Activated CD8-positive, alpha-beta memory T cell treated with anti-CD3 and anti-CD28 coated beads for 1 hour (primary cell): ENCODE results near the gene SPINDOC.
"Not testable (repeated sequence)": the region's sequence is repeated elsewhere in the genome, so short reads cannot be mapped to it uniquely, and the experiment has no call there.

Experiments
- DNase-seq, 2 donors: peaks; one replicate each; pipeline ENCODE4 v3.0.0-alpha.2; 2020; ENCODE audit warnings: low read depth in 1 of 2; ENCODE audit errors: extremely low read depth in 1 of 2

Gene SPINDOC

GRCh38 chr11:63783925-63784592, 29.2 kb upstream of the SPINDOC start:
- no peak for DNase-seq

- no peak for DNase-seq
These were observed 27.4 kb upstream of the SPINDOC start for GRCh38 chr11:63785823-63786222.

- no peak for DNase-seq
These were observed 21.6 kb upstream of the SPINDOC start for GRCh38 chr11:63791495-63792167.

- no peak for DNase-seq
These were observed 20.1 kb upstream of the SPINDOC start for GRCh38 chr11:63793161-63793560.

GRCh38 chr11:63795066-63795465, 18.2 kb upstream of the SPINDOC start:
- DNase-seq, result no peak

- DNase-seq, result no peak
These were observed 12.3 kb upstream of the SPINDOC start for GRCh38 chr11:63800921-63801320.

GRCh38 chr11:63802637-63803414, 10.4 kb upstream of the SPINDOC start:
- DNase-seq, result no peak

GRCh38 chr11:63804259-63804658, 9.0 kb upstream of the SPINDOC start:
- DNase-seq, result no peak

GRCh38 chr11:63805844-63806415, 7.3 kb upstream of the SPINDOC start:
- no peak for DNase-seq

- not testable (repeated sequence) for DNase-seq
These were observed 2.9 kb upstream of the SPINDOC start for GRCh38 chr11:63810383-63810782.

GRCh38 chr11:63811522-63811921, 1.7 kb upstream of the SPINDOC start:
- no peak for DNase-seq

GRCh38 chr11:63813563-63814382, 517 bp downstream of the SPINDOC start:
- DNase-seq, result no peak

- no peak for DNase-seq
These were observed 1.1 kb downstream of the SPINDOC start for GRCh38 chr11:63814383-63814736.

GRCh38 chr11:63816166-63816565, 2.9 kb downstream of the SPINDOC start:
- no peak for DNase-seq

GRCh38 chr11:63816732-63817131, 3.5 kb downstream of the SPINDOC start:
- no peak for DNase-seq

- DNase-seq, result no peak
These were observed 4.7 kb downstream of the SPINDOC start for GRCh38 chr11:63817758-63818498.

- DNase-seq, result no peak
These were observed 5.4 kb downstream of the SPINDOC start for GRCh38 chr11:63818609-63819008.

GRCh38 chr11:63821411-63821810, 8.2 kb downstream of the SPINDOC start:
- no peak for DNase-seq

- no peak for DNase-seq
These were observed 13.4 kb downstream of the SPINDOC start for GRCh38 chr11:63826471-63827190.
